Stomach (tissue), 4 donors: ENCODE measurements around the gene MYO18B.

ENCODE experiments used
- CTCF ChIP-seq, 7 experiments: fragments of 450-650 bp in 4 of 7; fragments of 200-600 bp in 3 of 7; sonication (generic) in 3 of 7; IDR thresholded peaks; one replicate each; pipeline ENCODE4 v1.5.1; 2016 to 2019; ENCODE audit warnings: antibody characterized with exemption in 7 of 7, control low read depth in 2 of 7, mild to moderate bottlenecking in 1 of 7
- POLR2A ChIP-seq, 4 donors: fragments of 450-650 bp; IDR thresholded peaks; one replicate each; pipeline ENCODE4 v1.6.1; 2016; ENCODE audit warnings: antibody characterized with exemption in 4 of 4, control low read depth in 2 of 4, mild to moderate bottlenecking in 1 of 4, moderate library complexity in 1 of 4
- POLR2AphosphoS5 ChIP-seq, 3 donors: sonication (generic); formaldehyde crosslinking; IDR thresholded peaks; one replicate each; pipeline ENCODE4 v1.6.1; 2016; ENCODE audit warnings: antibody characterized with exemption in 3 of 3

- TF ChIP-seq CTCF (IDR thresholded peaks at IDR 0.05): no peak
- no peak for TF ChIP-seq POLR2A (IDR thresholded peaks at IDR 0.05)
- TF ChIP-seq POLR2AphosphoS5 (IDR thresholded peaks at IDR 0.05): no peak
Observed at GRCh38 chr22:25987948-25988347, 246.0 kb downstream of the MYO18B start.
